Stimulated activated naive B cell treated with anti-CD40 and anti-IgM and Interleukin-4, amounts not matched to agents 10 μg/mL and 1 μg/mL and 100 μg/mL, for 72 hours (primary cell): ENCODE results near the gene BTBD17.
A peak's percentile ranks its signal among the peaks of the same experiment; 100 is the strongest.
"Not testable (repeated sequence)": the region's sequence is repeated elsewhere in the genome, so short reads cannot be mapped to it uniquely, and the experiment has no call there.

Experiments used
- ATAC-seq, 2 donors: fragments of 150-1000 bp; cut with Tn5 transposase; replicated peaks; 2 replicates each; pipeline ENCODE4 v1.10.0; 2021; ENCODE audit warnings: moderate library complexity in 1 of 2
- DNase-seq: peaks from one replicate; pipeline ENCODE4 v3.0.0; 2021
- H3K27ac Mint-ChIP-seq: one replicate; pipeline ENCODE4 v1.8.0; 2022; ENCODE audit warnings: mild to moderate bottlenecking, mixed read lengths
- H3K27me3 Mint-ChIP-seq, 2 donors: one replicate each; pipeline ENCODE4 v1.8.0; 2022; ENCODE audit warnings: mixed read lengths in 2 of 2
- H3K36me3 Mint-ChIP-seq, 2 donors: one replicate each; pipeline ENCODE4 v1.8.0; 2022; ENCODE audit warnings: mixed read lengths in 2 of 2, mild to moderate bottlenecking in 1 of 2
- H3K4me1 Mint-ChIP-seq, 2 donors: one replicate each; pipeline ENCODE4 v1.8.0; 2022; ENCODE audit warnings: mixed read lengths in 2 of 2, mild to moderate bottlenecking in 1 of 2
- H3K4me3 Mint-ChIP-seq, 2 donors: one replicate each; pipeline ENCODE4 v1.8.0; 2022; ENCODE audit warnings: mild to moderate bottlenecking in 2 of 2, mixed read lengths in 2 of 2, moderate library complexity in 1 of 2
- H3K9me3 Mint-ChIP-seq, 2 donors: one replicate each; pipeline ENCODE4 v1.8.0; 2022; ENCODE audit warnings: mixed read lengths in 2 of 2, mild to moderate bottlenecking in 1 of 2

The BTBD17 gene, protein sequence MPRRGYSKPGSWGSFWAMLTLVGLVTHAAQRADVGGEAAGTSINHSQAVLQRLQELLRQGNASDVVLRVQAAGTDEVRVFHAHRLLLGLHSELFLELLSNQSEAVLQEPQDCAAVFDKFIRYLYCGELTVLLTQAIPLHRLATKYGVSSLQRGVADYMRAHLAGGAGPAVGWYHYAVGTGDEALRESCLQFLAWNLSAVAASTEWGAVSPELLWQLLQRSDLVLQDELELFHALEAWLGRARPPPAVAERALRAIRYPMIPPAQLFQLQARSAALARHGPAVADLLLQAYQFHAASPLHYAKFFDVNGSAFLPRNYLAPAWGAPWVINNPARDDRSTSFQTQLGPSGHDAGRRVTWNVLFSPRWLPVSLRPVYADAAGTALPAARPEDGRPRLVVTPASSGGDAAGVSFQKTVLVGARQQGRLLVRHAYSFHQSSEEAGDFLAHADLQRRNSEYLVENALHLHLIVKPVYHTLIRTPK

DNA sequence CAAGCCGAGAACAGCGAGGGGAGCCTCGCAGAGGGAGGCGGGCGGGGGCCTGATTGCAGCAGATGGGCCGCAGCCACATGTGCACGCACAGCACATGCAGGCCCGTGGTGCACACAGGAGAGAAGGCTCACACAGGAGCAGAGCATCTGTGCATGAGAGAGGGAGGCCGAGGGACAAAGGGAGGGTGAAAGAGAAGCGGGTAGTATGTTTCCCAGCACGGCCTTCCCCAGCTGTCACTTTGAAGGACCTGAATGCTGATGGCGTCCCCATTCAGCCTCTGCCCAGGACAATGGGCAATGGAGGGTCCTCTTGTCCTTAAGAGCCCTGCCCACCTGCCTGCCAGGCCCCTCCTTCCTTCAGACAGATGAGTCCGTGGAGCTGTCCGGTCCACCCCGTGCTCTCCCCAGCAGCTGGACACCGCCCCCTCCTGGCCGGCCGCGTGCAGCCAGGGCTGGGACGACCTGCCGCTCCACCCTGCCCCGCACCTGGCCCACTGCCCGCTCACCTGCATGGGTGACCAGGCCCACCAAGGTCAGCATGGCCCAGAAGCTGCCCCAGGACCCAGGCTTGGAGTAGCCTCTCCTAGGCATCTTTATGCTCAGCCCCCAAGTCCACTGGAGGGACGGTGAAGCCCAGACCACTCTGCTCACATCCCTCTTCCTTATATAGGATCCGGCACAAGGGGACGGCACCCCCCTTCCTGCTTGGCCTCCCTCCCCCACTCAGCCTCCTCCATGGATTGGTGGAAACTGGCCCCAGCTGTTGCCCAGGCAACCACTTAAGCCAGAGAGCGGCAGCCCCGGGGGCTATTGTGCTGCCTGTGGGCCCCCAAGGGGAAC is at the start of gene BTBD17:
Gene BTBD17, minus strand, starts transcription at position 639 of the 839 bp plus-strand sequence. Its CDS starts 49 bp downstream, at position 590.
- no peak for DNase-seq
- Mint-ChIP-seq H3K27ac (peak within 1 kb of the TSS; percentile 42), H3K9me3 (no peaks in the 10 kb centered on the region), H3K36me3 (no peaks in the 10 kb centered on the region), H3K4me3 (no peak within 1 kb of the TSS), H3K4me1 (peaks cover 0 to 5% of the 10 kb centered on the region in 2 donors), H3K27me3 (peaks cover 41 to 61% of the 10 kb centered on the region in 2 donors)
- ATAC-seq: peak; percentile 60 to 64

- peaks cover 14% of the 10 kb centered on the region in 2 donors for H3K27me3 Mint-ChIP-seq
- H3K27ac Mint-ChIP-seq: no peak overlapping the region
- ATAC-seq (no peak), DNase-seq (no peak)
- peaks cover 0 to 5% of the 10 kb centered on the region in 2 donors for H3K36me3 Mint-ChIP-seq
- H3K4me3 Mint-ChIP-seq: no peak overlapping the region
- peaks cover 0 to 1% of the 10 kb centered on the region in 2 donors for H3K9me3 Mint-ChIP-seq
- peaks cover 11 to 17% of the 10 kb centered on the region in 2 donors for H3K4me1 Mint-ChIP-seq
These were observed 48.4 kb upstream of the BTBD17 start for GRCh38 chr17:74410001-74410443.

GRCh38 chr17:74408815-74409214 is 47.1 kb upstream of the BTBD17 start:
- Mint-ChIP-seq H3K27me3 (peaks cover 19 to 24% of the 10 kb centered on the region in 2 donors), H3K36me3 (peaks cover 0 to 5% of the 10 kb centered on the region in 2 donors), H3K4me3 (no peak overlapping the region), H3K9me3 (peaks cover 0 to 1% of the 10 kb centered on the region in 2 donors), H3K4me1 (peaks cover 5 to 9% of the 10 kb centered on the region in 2 donors), H3K27ac (no peak overlapping the region)
- DNase-seq: no peak
- ATAC-seq: no peak

DNA sequence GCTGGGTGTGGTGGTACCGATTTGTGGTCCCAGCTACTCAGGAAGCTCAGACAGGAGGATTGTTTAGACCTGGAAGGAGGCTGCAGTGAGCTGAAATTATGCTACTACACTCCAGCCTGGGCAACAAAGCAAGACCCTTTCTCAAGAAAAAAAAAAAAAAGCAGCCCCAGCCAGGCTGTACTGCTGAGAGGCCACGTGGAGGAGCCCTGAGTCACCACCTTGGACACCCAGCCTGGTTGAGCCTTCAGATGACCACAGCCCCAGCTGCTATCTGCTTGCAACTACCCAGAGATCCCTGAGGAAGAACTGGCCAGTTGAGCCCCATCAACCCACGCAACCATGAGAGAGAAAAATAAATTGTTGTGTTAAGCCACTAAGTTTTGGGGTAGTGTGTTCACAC is 46.6 kb upstream of the BTBD17 start:
- H3K36me3 Mint-ChIP-seq: peaks cover 0 to 5% of the 10 kb centered on the region in 2 donors
- ATAC-seq: no peak
- H3K27me3 Mint-ChIP-seq: peaks cover 23 to 28% of the 10 kb centered on the region in 2 donors
- no peak overlapping the region for H3K27ac Mint-ChIP-seq
- H3K4me1 Mint-ChIP-seq: peaks cover under 1 to 4% of the 10 kb centered on the region in 2 donors
- no peak for DNase-seq
- peaks cover 0 to 1% of the 10 kb centered on the region in 2 donors for H3K9me3 Mint-ChIP-seq
- no peak overlapping the region for H3K4me3 Mint-ChIP-seq

DNA sequence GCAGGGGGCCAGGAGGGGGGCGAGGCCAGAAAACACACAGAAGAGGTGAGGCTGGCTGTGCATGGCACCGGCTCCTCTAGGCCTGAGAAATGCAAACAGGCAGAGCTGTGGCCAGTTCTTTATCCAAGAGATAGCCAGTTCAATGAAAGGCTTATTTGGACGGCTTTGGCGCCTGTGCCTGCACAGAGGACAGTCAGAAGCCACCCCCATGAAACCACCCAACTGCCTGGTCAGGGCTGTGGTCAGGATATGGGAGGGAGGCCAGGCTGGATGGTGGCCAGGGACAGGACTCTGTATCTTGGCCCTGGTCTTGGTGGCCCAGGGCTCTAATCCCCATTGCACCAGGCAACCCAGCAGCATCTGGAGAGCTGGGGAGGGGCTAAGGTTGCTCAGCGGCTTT is 45.7 kb upstream of the BTBD17 start:
- H3K9me3 Mint-ChIP-seq: peaks cover 0 to 1% of the 10 kb centered on the region in 2 donors
- DNase-seq: no peak
- H3K4me3 Mint-ChIP-seq: no peak overlapping the region
- peaks cover 0 to 5% of the 10 kb centered on the region in 2 donors for H3K36me3 Mint-ChIP-seq
- H3K4me1 Mint-ChIP-seq: peaks cover 0 to 4% of the 10 kb centered on the region in 2 donors
- no peak for ATAC-seq
- peaks cover 23 to 28% of the 10 kb centered on the region in 2 donors for H3K27me3 Mint-ChIP-seq
- no peak overlapping the region for H3K27ac Mint-ChIP-seq

GRCh38 chr17:74405311-74405710 is 43.6 kb upstream of the BTBD17 start:
- H3K27ac Mint-ChIP-seq, H3K9me3 Mint-ChIP-seq, ATAC-seq, H3K36me3 Mint-ChIP-seq, H3K4me1 Mint-ChIP-seq, DNase-seq, H3K4me3 Mint-ChIP-seq: not testable (repeated sequence)
- H3K27me3 Mint-ChIP-seq: peaks cover 13 to 28% of the 10 kb centered on the region in 2 donors

GRCh38 chr17:74404789-74405188 is 43.1 kb upstream of the BTBD17 start:
- Mint-ChIP-seq H3K27me3 (peaks cover 13 to 28% of the 10 kb centered on the region in 2 donors), H3K36me3 (peaks cover 0 to under 1% of the 10 kb centered on the region in 2 donors)
- ATAC-seq: no peak

GRCh38 chr17:74404218-74404617 is 42.5 kb upstream of the BTBD17 start:
- Mint-ChIP-seq H3K9me3 (peaks cover 3 to 10% of the 10 kb centered on the region in 2 donors), H3K4me1 (peaks cover 0 to 4% of the 10 kb centered on the region in 2 donors), H3K27me3 (peaks cover 19 to 28% of the 10 kb centered on the region in 2 donors), H3K27ac (no peak overlapping the region), H3K4me3 (no peak overlapping the region), H3K36me3 (peaks cover 0 to 2% of the 10 kb centered on the region in 2 donors)
- ATAC-seq (no peak), DNase-seq (no peak)

More at GRCh38 chr17:74404789-74405188, 43.1 kb upstream of the BTBD17 start:
- no peak for DNase-seq
- no peak overlapping the region for H3K4me3 Mint-ChIP-seq
- no peak overlapping the region for H3K27ac Mint-ChIP-seq
- peaks cover under 1 to 6% of the 10 kb centered on the region in 2 donors for H3K9me3 Mint-ChIP-seq
- peaks cover 0 to 4% of the 10 kb centered on the region in 2 donors for H3K4me1 Mint-ChIP-seq

DNA sequence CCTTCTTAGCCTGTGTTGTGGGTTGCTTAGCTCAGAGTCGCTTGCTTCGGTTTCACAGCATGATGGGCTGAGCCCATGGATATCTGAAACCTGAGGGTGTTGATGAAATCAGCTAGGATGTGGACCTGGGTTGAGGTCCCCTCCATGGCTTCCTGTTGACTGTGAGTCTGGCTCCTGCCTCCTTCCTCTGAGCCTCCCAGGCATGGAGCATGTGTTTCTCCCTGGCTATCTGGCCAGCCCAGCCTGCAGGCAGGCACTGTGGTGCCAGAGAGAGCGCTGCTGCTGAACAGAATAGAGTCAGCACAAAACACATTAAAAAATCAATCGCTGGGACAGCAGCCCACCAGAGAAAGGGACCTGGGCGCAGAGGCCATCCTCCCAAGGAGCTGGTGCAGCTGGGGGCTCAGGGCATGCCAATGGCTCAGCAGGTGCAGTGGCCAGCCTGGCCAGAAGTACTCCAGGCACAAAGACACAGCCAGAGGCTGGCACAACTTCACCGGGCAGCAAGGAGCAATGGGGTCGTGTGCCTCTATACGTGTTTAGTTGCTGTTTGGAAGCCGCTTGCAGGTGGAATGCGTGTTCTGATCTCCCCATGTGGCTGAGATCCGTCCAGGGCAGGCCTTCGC is 42.0 kb upstream of the BTBD17 start:
- no peak for ATAC-seq
- peak overlapping the region; percentile 67 for H3K27ac Mint-ChIP-seq
- H3K4me3 Mint-ChIP-seq: no peak overlapping the region
- peaks cover 19 to 28% of the 10 kb centered on the region in 2 donors for H3K27me3 Mint-ChIP-seq
- DNase-seq: no peak
- H3K4me1 Mint-ChIP-seq: peaks cover 0 to 4% of the 10 kb centered on the region in 2 donors
- H3K36me3 Mint-ChIP-seq: peaks cover 0 to 2% of the 10 kb centered on the region in 2 donors
- peaks cover 3 to 10% of the 10 kb centered on the region in 2 donors for H3K9me3 Mint-ChIP-seq

DNA sequence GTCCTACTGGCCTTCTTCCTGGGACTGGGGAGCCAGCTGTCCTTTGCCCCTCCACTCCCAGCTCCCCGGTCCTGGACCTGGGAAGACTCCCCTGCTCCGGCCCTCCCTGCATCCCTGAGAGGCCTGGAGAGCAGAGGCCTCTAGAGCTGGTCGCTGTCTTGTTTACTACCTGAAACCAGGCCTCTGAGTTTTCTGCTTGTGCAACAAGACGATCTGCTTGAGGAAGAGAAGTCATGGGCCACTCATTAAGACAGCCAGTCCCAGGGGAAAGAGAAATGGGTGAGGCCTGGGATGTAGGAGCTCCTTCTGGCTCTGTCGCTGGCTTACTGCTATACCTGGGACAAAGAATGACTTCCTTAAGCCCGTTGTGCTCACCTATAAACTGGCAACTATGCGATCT is 40.4 kb upstream of the BTBD17 start:
- peaks cover 0 to 3% of the 10 kb centered on the region in 2 donors for H3K4me1 Mint-ChIP-seq
- peaks cover 0 to 2% of the 10 kb centered on the region in 2 donors for H3K36me3 Mint-ChIP-seq
- H3K27me3 Mint-ChIP-seq: peaks cover 22 to 25% of the 10 kb centered on the region in 2 donors
- no peak for ATAC-seq
- DNase-seq: no peak
- peaks cover 3 to 10% of the 10 kb centered on the region in 2 donors for H3K9me3 Mint-ChIP-seq
- no peak overlapping the region for H3K4me3 Mint-ChIP-seq
- H3K27ac Mint-ChIP-seq: peak overlapping the region; percentile 11

DNA sequence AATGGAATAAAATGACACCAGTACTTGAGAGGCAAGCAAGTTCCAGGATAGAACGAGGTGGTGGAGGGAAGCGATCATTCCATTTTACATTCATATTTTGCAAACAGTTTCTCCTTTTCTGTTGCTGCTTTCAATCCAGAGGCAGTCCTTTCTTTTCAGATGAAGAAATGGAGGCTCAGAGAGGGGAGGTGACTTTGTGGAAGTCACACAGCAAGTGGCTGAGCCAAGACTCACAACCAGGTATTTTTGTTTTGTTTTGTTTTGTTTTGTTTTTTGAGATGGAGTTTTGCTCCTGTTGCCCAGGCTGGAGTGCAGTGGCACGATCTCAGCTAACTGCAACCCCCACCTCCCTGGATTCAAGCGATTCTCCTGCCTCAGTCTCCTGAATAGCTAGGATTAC is 34.9 kb upstream of the BTBD17 start:
- Mint-ChIP-seq H3K4me3 (no peak overlapping the region), H3K9me3 (peaks cover 3 to 10% of the 10 kb centered on the region in 2 donors), H3K36me3 (peaks cover 0 to 2% of the 10 kb centered on the region in 2 donors), H3K27ac (no peak overlapping the region), H3K27me3 (peaks cover 6 to 17% of the 10 kb centered on the region in 2 donors), H3K4me1 (peaks cover 1 to 10% of the 10 kb centered on the region in 2 donors)
- DNase-seq: no peak
- ATAC-seq: no peak

- ATAC-seq (no peak), DNase-seq (no peak)
- peaks cover 16 to 18% of the 10 kb centered on the region in 2 donors for H3K27me3 Mint-ChIP-seq
- H3K36me3 Mint-ChIP-seq: peaks cover 0 to 2% of the 10 kb centered on the region in 2 donors
- H3K4me1 Mint-ChIP-seq: peaks cover 1 to 10% of the 10 kb centered on the region in 2 donors
- H3K27ac Mint-ChIP-seq: no peak overlapping the region
- H3K4me3 Mint-ChIP-seq: no peak overlapping the region
- peaks cover 3 to 6% of the 10 kb centered on the region in 2 donors for H3K9me3 Mint-ChIP-seq
These were observed 33.3 kb upstream of the BTBD17 start for GRCh38 chr17:74394977-74395376.

GRCh38 chr17:74394275-74394950 is 32.7 kb upstream of the BTBD17 start:
- H3K4me3 Mint-ChIP-seq: no peak overlapping the region
- ATAC-seq: no peak
- peaks cover 1 to 10% of the 10 kb centered on the region in 2 donors for H3K4me1 Mint-ChIP-seq
- H3K27me3 Mint-ChIP-seq: peaks cover 19 to 22% of the 10 kb centered on the region in 2 donors
- no peak overlapping the region for H3K27ac Mint-ChIP-seq
- no peak for DNase-seq
- H3K36me3 Mint-ChIP-seq: no peaks in the 10 kb centered on the region
- H3K9me3 Mint-ChIP-seq: peaks cover 0 to under 1% of the 10 kb centered on the region in 2 donors
